Spleen (tissue), 11 donors: ENCODE measurements around the gene AHRR. TPM values are rescaled to one million over a fixed set of nuclear protein-coding genes. Genes with fewer than 3 reads are reported as not detected.

Source experiments
- DNase-seq: peaks from one replicate; pipeline ENCODE4 v3.0.0-alpha.2; 2020
- H3K27ac ChIP-seq, 8 donors: fragments of 200-600 bp; sonication (generic) in 7 of 8; 1 replicate in 4 of 8; 2 replicates in 4 of 8; pipeline versions ENCODE4 v1.5.0 to v1.8.0; 2016 to 2021; ENCODE audit warnings: inconsistent platforms in 4 of 8, mild to moderate bottlenecking in 4 of 8, moderate library complexity in 1 of 8
- H3K27me3 ChIP-seq, 7 donors: fragments of 200-600 bp; sonication (generic) in 6 of 7; replicated peaks in 1 of 7; 1 replicate in 4 of 7; 2 replicates in 3 of 7; pipeline versions ENCODE4 v1.5.0 to v1.8.0; 2016 to 2021; ENCODE audit warnings: inconsistent platforms in 3 of 7, mild to moderate bottlenecking in 1 of 7
- H3K36me3 ChIP-seq, 6 donors: fragments of 200-600 bp; sonication (generic) in 5 of 6; 1 replicate in 4 of 6; 2 replicates in 2 of 6; pipeline versions ENCODE4 v1.5.0 to v1.8.0; 2016 to 2021; ENCODE audit warnings: inconsistent platforms in 2 of 6
- H3K4me1 ChIP-seq, 6 donors: fragments of 200-600 bp; sonication (generic) in 5 of 6; 1 replicate in 3 of 6; 2 replicates in 3 of 6; pipeline versions ENCODE4 v1.5.0 to v1.8.0; 2016 to 2021; ENCODE audit warnings: inconsistent platforms in 3 of 6
- H3K4me3 ChIP-seq, 8 donors: fragments of 200-600 bp; sonication (generic) in 7 of 8; 1 replicate in 4 of 8; 2 replicates in 4 of 8; pipeline versions ENCODE4 v1.5.0 to v1.8.0; 2016 to 2021; ENCODE audit warnings: inconsistent platforms in 4 of 8, mild to moderate bottlenecking in 4 of 8, moderate library complexity in 2 of 8
- H3K9me3 ChIP-seq, 8 donors: fragments of 200-600 bp; sonication (generic) in 7 of 8; 1 replicate in 4 of 8; 2 replicates in 4 of 8; pipeline versions ENCODE4 v1.5.0 to v1.8.0; 2016 to 2021; ENCODE audit warnings: inconsistent platforms in 4 of 8
- CTCF ChIP-seq, 11 experiments: fragments of 200-600 bp in 7 of 11; fragments of 450-650 bp in 4 of 11; sonication (generic) in 4 of 11; IDR thresholded peaks in 8 of 11; conservative IDR thresholded peaks in 3 of 11; 1 replicate in 7 of 11; 2 replicates in 4 of 11; pipeline versions ENCODE4 v1.4.0 to v1.8.0; 2016 to 2021; ENCODE audit warnings: antibody characterized with exemption in 11 of 11, inconsistent platforms in 4 of 11, mild to moderate bottlenecking in 1 of 11
- POLR2A ChIP-seq, 3 donors: fragments of 450-650 bp; IDR thresholded peaks; one replicate each; pipeline ENCODE4 v1.5.1; 2017; ENCODE audit warnings: antibody characterized with exemption in 3 of 3, mild to moderate bottlenecking in 1 of 3
- POLR2AphosphoS5 ChIP-seq, 3 donors: sonication (generic); formaldehyde crosslinking; IDR thresholded peaks; one replicate each; pipeline ENCODE4 v1.5.1; 2017; ENCODE audit warnings: antibody characterized with exemption in 3 of 3
- WGBS, 5 donors: extraction: QIAGEN DNeasy Blood & Tissue Kit in 3 of 5; methylation state at CpG; one replicate each; pipeline versions ENCODE4 v1.1.5 to v1.1.7; 2013 to 2018; 5-methylcytosine and 5-hydroxymethylcytosine counted together
- intact Hi-C: fragments of 100-400 bp; cut with DNase I; formaldehyde crosslinking; loops from one replicate; pipeline ENCODE4 v1.15.0; 2023; ENCODE audit warnings: low total_unique reads
- polyA plus RNA-seq, 3 donors: library from polyadenylated mRNA; stranded (reverse); fragments of 200-250 nt; gene quantifications; one replicate each; pipeline ENCODE4 v1.2.1, GENCODE V29; 2013
- total RNA-seq, 7 donors: library from RNA; depleted of rRNA in 3 of 7; stranded (reverse); fragments of >200 nt in 3 of 7; fragmentation: NEBNext Ultra II Directional in 4 of 7; extraction: Animal tissue kit (Norgen Biotek cat#: 25700) in 4 of 7; gene quantifications; one replicate each; pipeline versions ENCODE4 v1.1.0 to v1.2.1, GENCODE V29; 2016 to 2021
- donor health status: healthy with polysubstance abuse.
- donor health status: DM: no; HTN: no; CAD: no; lungs with moderate emphysema.
- donor health status: DM: no; HTN: no; CAD: no.
- donor health status: Bipolar disorder and iron deficiency.
- donor health status: healthy.
- donor health status: DM: no; HTN: no; CAD: no.
- donor health status: DM: yes; HTN: yes; CAD: no.

The AHRR gene
- total and polyA plus RNA-seq, 10 donors: 0.96 to 28.5 (median 13.2) TPM

GRCh38 chr5:398475-399295 lies 77.2 kb downstream of the AHRR start:
- peak overlapping the region in 2 of 8 donors; percentile 80 to 83 for H3K27ac ChIP-seq

GRCh38 chr5:399296-400281 lies 78.1 kb downstream of the AHRR start:
- Histone ChIP-seq H3K27ac (peak overlapping the region; percentile 48 to 83 (median 66)), H3K9me3 (no peaks in the 10 kb centered on the region), H3K4me1 (peaks cover 19 to 50% (median 35%) of the 10 kb centered on the region in 6 donors), H3K27me3 (peaks cover 0 to 33% (median 3%) of the 10 kb centered on the region in 7 donors), H3K4me3 (peak overlapping the region in 2 of 8 donors; percentile 2 to 34), H3K36me3 (no peaks in the 10 kb centered on the region)
- TF ChIP-seq CTCF (IDR thresholded peaks at IDR 0.05 in 8 of 11, conservative IDR thresholded peaks at IDR 0.05 in 3 of 11): no peak
- TF ChIP-seq POLR2A (IDR thresholded peaks at IDR 0.05): no peak
- peak; percentile 61 to 86 (median 83) for TF ChIP-seq POLR2AphosphoS5 (IDR thresholded peaks at IDR 0.05)
- WGBS, 5 donors: 31 to 44% (median 34%) methylated on average over 37 to 45 of the region's 45 CpGs
- peak; percentile 95 for DNase-seq
- intact Hi-C loops: no loop called here

More at GRCh38 chr5:398475-399295, 77.2 kb downstream of the AHRR start:
- Histone ChIP-seq H3K36me3 (no peaks in the 10 kb centered on the region), H3K4me1 (peaks cover 19 to 50% (median 35%) of the 10 kb centered on the region in 6 donors), H3K27me3 (peaks cover 0 to 33% (median 3%) of the 10 kb centered on the region in 7 donors), H3K9me3 (no peaks in the 10 kb centered on the region), H3K4me3 (no peak overlapping the region)
- intact Hi-C loops: no loop called here
- WGBS, 5 donors: 90 to 94% (median 94%) methylated on average over 27 to 35 of the region's 35 CpGs
- TF ChIP-seq CTCF (IDR thresholded peaks at IDR 0.05 in 8 of 11, conservative IDR thresholded peaks at IDR 0.05 in 3 of 11): no peak
- no peak for TF ChIP-seq POLR2AphosphoS5 (IDR thresholded peaks at IDR 0.05)
- TF ChIP-seq POLR2A (IDR thresholded peaks at IDR 0.05): no peak
- peak; percentile 74 for DNase-seq

GRCh38 chr5:400282-401145 lies 79.0 kb downstream of the AHRR start:
- Histone ChIP-seq H3K4me1 (peaks cover 19 to 48% (median 29%) of the 10 kb centered on the region in 6 donors), H3K27ac (peak overlapping the region; percentile 48 to 83 (median 66))
- DNase-seq: peak; percentile 75

More at GRCh38 chr5:400282-401145, 79.0 kb downstream of the AHRR start:
- 45 to 53% (median 50%) methylated on average over 26 of the region's 26 CpGs for WGBS, 5 donors
- no peaks in the 10 kb centered on the region for H3K9me3 ChIP-seq
- H3K4me3 ChIP-seq: peak overlapping the region in 2 of 8 donors; percentile 2 to 34
- no peaks in the 10 kb centered on the region for H3K36me3 ChIP-seq
- peaks cover 0 to 33% (median 3%) of the 10 kb centered on the region in 7 donors for H3K27me3 ChIP-seq
- intact Hi-C loops: no loop called here
- TF ChIP-seq CTCF (IDR thresholded peaks at IDR 0.05 in 8 of 11, conservative IDR thresholded peaks at IDR 0.05 in 3 of 11) (no peak), POLR2AphosphoS5 (IDR thresholded peaks at IDR 0.05) (peak in 1 of 3 donors; percentile 30)
